HepG2 (cell line): ENCODE results near the gene KLHL18. TPM values are rescaled to one million over a fixed set of nuclear protein-coding genes. Genes with fewer than 3 reads are reported as not detected.

Source experiments
- ASH2L ChIP-seq: fragments of 300-600, 200-600 bp; sonication (generic); IDR thresholded peaks from 2 replicates; pipeline ENCODE4 v1.7.0; 2017; ENCODE audit warnings: low read depth, mild to moderate bottlenecking, moderate library complexity, mixed read lengths, low read length; ENCODE audit not compliant: insufficient read length
- ATF7 ChIP-seq, 2 experiments: fragments of 450-650 bp in 1 of 2; sonication (generic) in 1 of 2; formaldehyde crosslinking in 1 of 2; IDR thresholded peaks; 2 replicates each; pipeline versions ENCODE4 v1.4.0 to v1.6.1; 2016 to 2020; ENCODE audit warnings: antibody characterized with exemption in 1 of 2, mild to moderate bottlenecking in 1 of 2, missing genetic modification reagents in 1 of 2
- DPF2 ChIP-seq: sonication (generic); formaldehyde crosslinking; IDR thresholded peaks from 2 replicates; pipeline ENCODE4 v1.4.0; 2020; ENCODE audit warnings: mild to moderate bottlenecking, low read depth, missing genetic modification reagents, borderline replicate concordance
- FOXJ3 ChIP-seq: sonication (generic); formaldehyde crosslinking; IDR thresholded peaks from 2 replicates; pipeline ENCODE4 v1.4.0; 2020; ENCODE audit warnings: missing genetic modification reagents, mild to moderate bottlenecking, borderline replicate concordance
- FOXO1 ChIP-seq: sonication (generic); formaldehyde crosslinking; IDR thresholded peaks from 2 replicates; pipeline ENCODE4 v1.4.0; 2020; ENCODE audit warnings: missing genetic modification reagents
- FOXP1 ChIP-seq, 2 experiments: fragments of 450-650 bp in 1 of 2; IDR thresholded peaks; 2 replicates each; pipeline ENCODE4 v1.6.1; 2017 to 2018; ENCODE audit warnings: antibody characterized with exemption in 1 of 2
- GATAD2A ChIP-seq: IDR thresholded peaks from 2 replicates; pipeline ENCODE4 v1.6.1; 2016
- HDAC2 ChIP-seq: sonication (generic); formaldehyde crosslinking; IDR thresholded peaks from 2 replicates; pipeline ENCODE4 v1.4.0; 2020; ENCODE audit warnings: missing genetic modification reagents
- HOMEZ ChIP-seq: IDR thresholded peaks from 2 replicates; pipeline ENCODE4 v1.6.1; 2016; ENCODE audit warnings: low read depth
- KDM3A ChIP-seq: IDR thresholded peaks from 2 replicates; pipeline ENCODE4 v1.6.1; 2018; ENCODE audit warnings: low read depth, missing compliant biosample characterization
- RCOR2 ChIP-seq: IDR thresholded peaks from 2 replicates; pipeline ENCODE4 v1.6.1; 2016; ENCODE audit warnings: missing biosample characterization, missing genetic modification reagents
- RXRA ChIP-seq: sonication (generic); formaldehyde crosslinking; IDR thresholded peaks from 2 replicates; pipeline ENCODE4 v1.5.1; 2020; ENCODE audit warnings: missing genetic modification reagents
- RXRB ChIP-seq: IDR thresholded peaks from 2 replicates; pipeline ENCODE4 v1.6.1; 2016; ENCODE audit warnings: borderline replicate concordance, missing genetic modification reagents, missing compliant biosample characterization
- SAP130 ChIP-seq: IDR thresholded peaks from 2 replicates; pipeline ENCODE4 v1.6.1; 2016; ENCODE audit warnings: low read depth
- SOX13 ChIP-seq, 3 experiments: fragments of 450-650 bp in 1 of 3; sonication (generic) in 1 of 3; formaldehyde crosslinking in 1 of 3; IDR thresholded peaks in 2 of 3; conservative IDR thresholded peaks in 1 of 3; 2 replicates each; pipeline versions ENCODE4 v1.5.0 to v1.6.1; 2016 to 2020; ENCODE audit warnings: antibody characterized with exemption in 1 of 3, mild to moderate bottlenecking in 1 of 3, missing compliant biosample characterization in 1 of 3, missing genetic modification reagents in 1 of 3, moderate library complexity in 1 of 3
- TEAD3 ChIP-seq: optimal IDR thresholded peaks from 2 replicates; pipeline ENCODE3; 2016; ENCODE audit warnings: borderline replicate concordance
- WIZ ChIP-seq: sonication (generic); formaldehyde crosslinking; IDR thresholded peaks from 2 replicates; pipeline ENCODE4 v1.5.1; 2020; ENCODE audit warnings: mild to moderate bottlenecking, missing genetic modification reagents
- ZNF3 ChIP-seq: IDR thresholded peaks from 2 replicates; pipeline ENCODE4 v1.7.0; 2017; ENCODE audit warnings: inconsistent platforms
- polyA plus RNA-seq, 8 experiments: library from polyadenylated mRNA; depleted of rRNA in 3 of 8; stranded (reverse) in 7 of 8; unstranded in 1 of 8; fragments of >200 nt; fragmentation: Illumina TruSeq in 4 of 8; extraction: Trizol in 4 of 8; gene quantifications; 2 replicates each; pipeline versions ENCODE4 v1.2.1 to v1.2.3, GENCODE V29; 2011 to 2016; ENCODE audit warnings: low read depth in 4 of 8, missing spikeins in 1 of 8, mixed read lengths in 1 of 8; ENCODE audit not compliant: insufficient read depth in 1 of 8
- total RNA-seq, 5 experiments: library from RNA; depleted of rRNA; stranded (reverse); fragments of >200 nt; fragmentation: Illumina TruSeq; extraction: Trizol; gene quantifications; 2 replicates each; pipeline ENCODE4 v1.2.3, GENCODE V29; 2016; ENCODE audit warnings: low read depth in 1 of 5
- TF ChIP-seq, protein P1 (sequence below), 2 experiments: sonication (generic) in 1 of 2; formaldehyde crosslinking in 1 of 2; IDR thresholded peaks; 2 replicates each; pipeline versions ENCODE4 v1.4.0 to v1.6.1; 2016 to 2020; ENCODE audit warnings: borderline replicate concordance in 1 of 2, low read depth in 1 of 2, mild to moderate bottlenecking in 1 of 2, missing genetic modification reagents in 1 of 2
- TF ChIP-seq, protein P2 (sequence below): sonication (generic); formaldehyde crosslinking; IDR thresholded peaks from 2 replicates; pipeline ENCODE4 v1.4.0; 2020; ENCODE audit warnings: missing genetic modification reagents, borderline replicate concordance

Gene KLHL18
- total and polyA plus RNA-seq, 2 of the 13 experiments (the other 11 are each of a cell fraction or from before 2014, with no cell fraction given): 17.5 to 18.8 TPM

GRCh38 chr3:47301456-47301855 is 18.7 kb downstream of the KLHL18 start (continued):
- TF ChIP-seq HOMEZ (CRISPR knock-in tag): peak; percentile 63; the same call in 1 of the 2 replicates
- TF ChIP-seq DPF2: 0 out of 2 replicates have a peak, but pooled peaks have one; percentile 23
- no peak for TF ChIP-seq ZNF3 (CRISPR knock-in tag)
- TF ChIP-seq ATF7 (IDR thresholded peaks at IDR 0.05): no peak
- no peak for TF ChIP-seq ATF7 (CRISPR knock-in tag; IDR thresholded peaks at IDR 0.05)
- 0 out of 2 replicates have a peak, but pooled peaks have one; percentile 21 for TF ChIP-seq HDAC2 (CRISPR knock-in tag)
- 0 out of 2 replicates have a peak, but pooled peaks have one; percentile 22 for TF ChIP-seq GATAD2A
- TF ChIP-seq FOXJ3 (CRISPR knock-in tag): no peak
- peak; percentile 43; the same call in 1 of the 2 replicates for TF ChIP-seq FOXP1 (IDR thresholded peaks at IDR 0.05)
- peak; percentile 77; the same call in 1 of the 2 replicates for TF ChIP-seq FOXP1 (CRISPR knock-in tag; IDR thresholded peaks at IDR 0.05)
- TF ChIP-seq ASH2L: peak; percentile 51
- TF ChIP-seq RXRB: peak; percentile 67
- TF ChIP-seq RCOR2 (CRISPR knock-in tag): peak; percentile 84
- TF ChIP-seq KDM3A (CRISPR knock-in tag): no peak
- TF ChIP-seq, protein P1, sequence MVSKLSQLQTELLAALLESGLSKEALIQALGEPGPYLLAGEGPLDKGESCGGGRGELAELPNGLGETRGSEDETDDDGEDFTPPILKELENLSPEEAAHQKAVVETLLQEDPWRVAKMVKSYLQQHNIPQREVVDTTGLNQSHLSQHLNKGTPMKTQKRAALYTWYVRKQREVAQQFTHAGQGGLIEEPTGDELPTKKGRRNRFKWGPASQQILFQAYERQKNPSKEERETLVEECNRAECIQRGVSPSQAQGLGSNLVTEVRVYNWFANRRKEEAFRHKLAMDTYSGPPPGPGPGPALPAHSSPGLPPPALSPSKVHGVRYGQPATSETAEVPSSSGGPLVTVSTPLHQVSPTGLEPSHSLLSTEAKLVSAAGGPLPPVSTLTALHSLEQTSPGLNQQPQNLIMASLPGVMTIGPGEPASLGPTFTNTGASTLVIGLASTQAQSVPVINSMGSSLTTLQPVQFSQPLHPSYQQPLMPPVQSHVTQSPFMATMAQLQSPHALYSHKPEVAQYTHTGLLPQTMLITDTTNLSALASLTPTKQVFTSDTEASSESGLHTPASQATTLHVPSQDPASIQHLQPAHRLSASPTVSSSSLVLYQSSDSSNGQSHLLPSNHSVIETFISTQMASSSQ (IDR thresholded peaks at IDR 0.05; ENCODE audit: low read depth): 0 out of 2 replicates have a peak, but pooled peaks have one; percentile 28
- TF ChIP-seq, protein P1 (CRISPR knock-in tag; IDR thresholded peaks at IDR 0.05; ENCODE audit: borderline replicate concordance): no peak
- TF ChIP-seq, protein P2, sequence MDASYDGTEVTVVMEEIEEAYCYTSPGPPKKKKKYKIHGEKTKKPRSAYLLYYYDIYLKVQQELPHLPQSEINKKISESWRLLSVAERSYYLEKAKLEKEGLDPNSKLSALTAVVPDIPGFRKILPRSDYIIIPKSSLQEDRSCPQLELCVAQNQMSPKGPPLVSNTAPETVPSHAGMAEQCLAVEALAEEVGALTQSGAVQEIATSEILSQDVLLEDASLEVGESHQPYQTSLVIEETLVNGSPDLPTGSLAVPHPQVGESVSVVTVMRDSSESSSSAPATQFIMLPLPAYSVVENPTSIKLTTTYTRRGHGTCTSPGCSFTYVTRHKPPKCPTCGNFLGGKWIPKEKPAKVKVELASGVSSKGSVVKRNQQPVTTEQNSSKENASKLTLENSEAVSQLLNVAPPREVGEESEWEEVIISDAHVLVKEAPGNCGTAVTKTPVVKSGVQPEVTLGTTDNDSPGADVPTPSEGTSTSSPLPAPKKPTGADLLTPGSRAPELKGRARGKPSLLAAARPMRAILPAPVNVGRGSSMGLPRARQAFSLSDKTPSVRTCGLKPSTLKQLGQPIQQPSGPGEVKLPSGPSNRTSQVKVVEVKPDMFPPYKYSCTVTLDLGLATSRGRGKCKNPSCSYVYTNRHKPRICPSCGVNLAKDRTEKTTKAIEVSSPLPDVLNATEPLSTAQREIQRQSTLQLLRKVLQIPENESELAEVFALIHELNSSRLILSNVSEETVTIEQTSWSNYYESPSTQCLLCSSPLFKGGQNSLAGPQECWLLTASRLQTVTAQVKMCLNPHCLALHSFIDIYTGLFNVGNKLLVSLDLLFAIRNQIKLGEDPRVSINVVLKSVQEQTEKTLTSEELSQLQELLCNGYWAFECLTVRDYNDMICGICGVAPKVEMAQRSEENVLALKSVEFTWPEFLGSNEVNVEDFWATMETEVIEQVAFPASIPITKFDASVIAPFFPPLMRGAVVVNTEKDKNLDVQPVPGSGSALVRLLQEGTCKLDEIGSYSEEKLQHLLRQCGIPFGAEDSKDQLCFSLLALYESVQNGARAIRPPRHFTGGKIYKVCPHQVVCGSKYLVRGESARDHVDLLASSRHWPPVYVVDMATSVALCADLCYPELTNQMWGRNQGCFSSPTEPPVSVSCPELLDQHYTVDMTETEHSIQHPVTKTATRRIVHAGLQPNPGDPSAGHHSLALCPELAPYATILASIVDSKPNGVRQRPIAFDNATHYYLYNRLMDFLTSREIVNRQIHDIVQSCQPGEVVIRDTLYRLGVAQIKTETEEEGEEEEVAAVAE: peak; percentile 82; the same call in 1 of the 2 replicates
- peak; percentile 24; the same call in 1 of the 2 replicates for TF ChIP-seq RXRA (CRISPR knock-in tag)
- peak; percentile 96 for TF ChIP-seq SOX13 (IDR thresholded peaks at IDR 0.05)
- TF ChIP-seq SOX13 (CRISPR knock-in tag; conservative IDR thresholded peaks at IDR 0.05 in 1 of 2, IDR thresholded peaks at IDR 0.05 in 1 of 2): peak in 1 of 2 experiments; percentile 99; a peak in 2 of 4 replicates
- peak; percentile 53 for TF ChIP-seq SAP130 (CRISPR knock-in tag)
- peak; percentile 22; the same call in 1 of the 2 replicates for TF ChIP-seq FOXO1 (CRISPR knock-in tag)
- no peak for TF ChIP-seq WIZ (CRISPR knock-in tag)
- peak; percentile 94 for TF ChIP-seq TEAD3 (CRISPR knock-in tag)
